Activated T-cell treated with anti-CD3 and anti-CD28 coated beads, Interleukin-2, amount 50 U/mL, for 72 hours (primary cell): ENCODE results near the gene NANOG. TPM values are rescaled to one million over a fixed set of nuclear protein-coding genes. Genes with fewer than 3 reads are reported as not detected.
"Not testable (repeated sequence)": the region's sequence is repeated elsewhere in the genome, so short reads cannot be mapped to it uniquely, and the experiment has no call there.

ENCODE experiments used
- ATAC-seq, 2 donors: fragments of 150-1000 bp; cut with Tn5 transposase; replicated peaks in 1 of 2; 2 replicates each; pipeline ENCODE4 v1.10.0; 2021; ENCODE audit warnings: moderate library complexity in 2 of 2, mild to moderate bottlenecking in 1 of 2
- DNase-seq, 2 donors: peaks; one replicate each; pipeline ENCODE4 v3.0.0; 2021 to 2022; ENCODE audit warnings: mixed read lengths in 1 of 2
- H3K27ac Mint-ChIP-seq: one replicate; pipeline ENCODE4 v1.8.0; 2022; ENCODE audit warnings: mild to moderate bottlenecking, moderate library complexity, mixed read lengths
- H3K27me3 Mint-ChIP-seq: one replicate; pipeline ENCODE4 v1.8.0; 2022; ENCODE audit warnings: low read depth, mixed read lengths
- H3K36me3 Mint-ChIP-seq, 2 donors: one replicate each; pipeline ENCODE4 v1.8.0; 2022; ENCODE audit warnings: mixed read lengths in 2 of 2, mild to moderate bottlenecking in 1 of 2; ENCODE audit not compliant: insufficient read depth in 2 of 2
- H3K4me1 Mint-ChIP-seq: one replicate; pipeline ENCODE4 v1.8.0; 2022; ENCODE audit warnings: low read depth, mixed read lengths
- H3K4me3 Mint-ChIP-seq, 2 donors: one replicate each; pipeline ENCODE4 v1.8.0; 2022; ENCODE audit warnings: mild to moderate bottlenecking in 2 of 2, mixed read lengths in 2 of 2, moderate library complexity in 2 of 2
- H3K9me3 Mint-ChIP-seq, 2 donors: one replicate each; pipeline ENCODE4 v1.8.0; 2022; ENCODE audit warnings: mixed read lengths in 2 of 2
- total RNA-seq, 2 donors: library from RNA; stranded (reverse); gene quantifications; one replicate each; pipeline ENCODE4 v1.2.3, GENCODE V29; 2022

The NANOG gene
- total RNA-seq, 2 donors from 2014 or later = not detected

- peak; percentile 82 to 88 for ATAC-seq
- H3K36me3 Mint-ChIP-seq = no peaks in the 10 kb centered on the region
- H3K27me3 Mint-ChIP-seq = no peaks in the 10 kb centered on the region
- H3K4me1 Mint-ChIP-seq = peaks cover 8% of the 10 kb centered on the region
- DNase-seq = peak; percentile 35 to 40
- no peak overlapping the region for H3K27ac Mint-ChIP-seq
- H3K9me3 Mint-ChIP-seq = no peaks in the 10 kb centered on the region
- no peak overlapping the region for H3K4me3 Mint-ChIP-seq
Observed at GRCh38 chr12:7832059-7832696, 43.0 kb downstream of the NANOG start.

GRCh38 chr12:7833201-7833600, 44.0 kb downstream of the NANOG start:
- not testable (repeated sequence) for H3K9me3 Mint-ChIP-seq, H3K4me1 Mint-ChIP-seq, H3K4me3 Mint-ChIP-seq, H3K27me3 Mint-ChIP-seq, H3K36me3 Mint-ChIP-seq, DNase-seq, H3K27ac Mint-ChIP-seq, ATAC-seq

- ATAC-seq (no peak), DNase-seq (no peak)
- Mint-ChIP-seq H3K27ac (no peak overlapping the region), H3K27me3 (no peaks in the 10 kb centered on the region), H3K36me3 (no peaks in the 10 kb centered on the region), H3K4me3 (no peak overlapping the region), H3K4me1 (peaks cover 8% of the 10 kb centered on the region), H3K9me3 (no peaks in the 10 kb centered on the region)
Observed at GRCh38 chr12:7833831-7834230, 44.6 kb downstream of the NANOG start.

- no peak overlapping the region for H3K4me3 Mint-ChIP-seq
- DNase-seq (no peak), ATAC-seq (no peak)
- no peaks in the 10 kb centered on the region for H3K36me3 Mint-ChIP-seq
- no peaks in the 10 kb centered on the region for H3K27me3 Mint-ChIP-seq
- no peak overlapping the region for H3K27ac Mint-ChIP-seq
- H3K9me3 Mint-ChIP-seq = no peaks in the 10 kb centered on the region
- peaks cover 8% of the 10 kb centered on the region for H3K4me1 Mint-ChIP-seq
Observed at GRCh38 chr12:7834701-7835100, 45.5 kb downstream of the NANOG start.

GRCh38 chr12:7835116-7835515, 45.9 kb downstream of the NANOG start:
- no peak for ATAC-seq

GRCh38 chr12:7835766-7836165, 46.6 kb downstream of the NANOG start:
- H3K4me1 Mint-ChIP-seq = peaks cover 8% of the 10 kb centered on the region
- no peak for DNase-seq
- H3K27ac Mint-ChIP-seq = no peak overlapping the region
- no peak for ATAC-seq
- H3K36me3 Mint-ChIP-seq = no peaks in the 10 kb centered on the region
- no peaks in the 10 kb centered on the region for H3K9me3 Mint-ChIP-seq
- no peak overlapping the region for H3K4me3 Mint-ChIP-seq
- H3K27me3 Mint-ChIP-seq = no peaks in the 10 kb centered on the region

More at GRCh38 chr12:7835116-7835515, 45.9 kb downstream of the NANOG start:
- Mint-ChIP-seq H3K27ac (no peak overlapping the region), H3K9me3 (no peaks in the 10 kb centered on the region), H3K4me1 (peaks cover 8% of the 10 kb centered on the region), H3K36me3 (no peaks in the 10 kb centered on the region), H3K4me3 (no peak overlapping the region), H3K27me3 (no peaks in the 10 kb centered on the region)
- DNase-seq = no peak

- no peak overlapping the region for H3K27ac Mint-ChIP-seq
- H3K36me3 Mint-ChIP-seq = no peaks in the 10 kb centered on the region
- no peaks in the 10 kb centered on the region for H3K27me3 Mint-ChIP-seq
- ATAC-seq (no peak), DNase-seq (no peak)
- H3K9me3 Mint-ChIP-seq = no peaks in the 10 kb centered on the region
- H3K4me3 Mint-ChIP-seq = no peak overlapping the region
- peaks cover 2% of the 10 kb centered on the region for H3K4me1 Mint-ChIP-seq
Observed at GRCh38 chr12:7837366-7837765, 48.2 kb downstream of the NANOG start.

- not testable (repeated sequence) for H3K27ac Mint-ChIP-seq, H3K4me3 Mint-ChIP-seq, DNase-seq, H3K4me1 Mint-ChIP-seq, H3K9me3 Mint-ChIP-seq, H3K27me3 Mint-ChIP-seq, ATAC-seq, H3K36me3 Mint-ChIP-seq
Observed at GRCh38 chr12:7839226-7839625, 50.0 kb downstream of the NANOG start.

- not testable (repeated sequence) for H3K27me3 Mint-ChIP-seq, ATAC-seq, H3K36me3 Mint-ChIP-seq, H3K4me1 Mint-ChIP-seq, DNase-seq, H3K9me3 Mint-ChIP-seq, H3K4me3 Mint-ChIP-seq, H3K27ac Mint-ChIP-seq
Observed at GRCh38 chr12:7839848-7840247, 50.6 kb downstream of the NANOG start.

- H3K27ac Mint-ChIP-seq, H3K36me3 Mint-ChIP-seq, H3K9me3 Mint-ChIP-seq, H3K4me3 Mint-ChIP-seq, DNase-seq, H3K27me3 Mint-ChIP-seq, H3K4me1 Mint-ChIP-seq: not testable (repeated sequence)
- ATAC-seq = peak; percentile 53 to 59
Observed at GRCh38 chr12:7842444-7842843, 53.2 kb downstream of the NANOG start.

- not testable (repeated sequence) for H3K36me3 Mint-ChIP-seq, H3K9me3 Mint-ChIP-seq, DNase-seq, H3K27me3 Mint-ChIP-seq, H3K27ac Mint-ChIP-seq
- H3K4me3 Mint-ChIP-seq = peak overlapping the region in 1 of 2 donors; percentile 36
- H3K4me1 Mint-ChIP-seq = peaks cover 10% of the 10 kb centered on the region
- ATAC-seq = peak; percentile 27 to 46
Observed at GRCh38 chr12:7843149-7843548, 53.9 kb downstream of the NANOG start.

- not testable (repeated sequence) for H3K27me3 Mint-ChIP-seq
Observed at GRCh38 chr12:7843583-7843982, 54.4 kb downstream of the NANOG start.

GRCh38 chr12:7844116-7844515, 54.9 kb downstream of the NANOG start:
- no peaks in the 10 kb centered on the region for H3K27me3 Mint-ChIP-seq
- H3K36me3 Mint-ChIP-seq = no peaks in the 10 kb centered on the region
- no peak for DNase-seq
- no peak for ATAC-seq
- H3K4me1 Mint-ChIP-seq = peaks cover 10% of the 10 kb centered on the region
- no peak overlapping the region for H3K27ac Mint-ChIP-seq
- H3K9me3 Mint-ChIP-seq = no peaks in the 10 kb centered on the region
- peak overlapping the region in 1 of 2 donors; percentile 65 for H3K4me3 Mint-ChIP-seq

More at GRCh38 chr12:7843583-7843982, 54.4 kb downstream of the NANOG start:
- not testable (repeated sequence) for H3K27ac Mint-ChIP-seq, H3K36me3 Mint-ChIP-seq, DNase-seq, H3K9me3 Mint-ChIP-seq
- ATAC-seq = peak; percentile 97
- H3K4me1 Mint-ChIP-seq = peaks cover 10% of the 10 kb centered on the region
- H3K4me3 Mint-ChIP-seq = peak overlapping the region in 1 of 2 donors; percentile 65
